A673 (cell line): ENCODE measurements around the gene DYNC1LI1.

Experiments used
- CTCF ChIP-seq: fragments of 300-800, 200-600 bp; sonication (generic); conservative IDR thresholded peaks from 2 replicates; pipeline ENCODE4 v1.5.1; 2017; ENCODE audit warnings: low read depth, mild to moderate bottlenecking, antibody characterized with exemption, low read length, moderate library complexity, mixed read lengths
- EZH2 ChIP-seq: fragments of 200-600 bp; sonication (generic); IDR thresholded peaks from 2 replicates; pipeline ENCODE4 v1.6.1; 2017; ENCODE audit warnings: borderline replicate concordance, low read depth, mild to moderate bottlenecking, mixed read lengths, antibody characterized with exemption, low read length; ENCODE audit not compliant: poor library complexity, severe bottlenecking

DNA sequence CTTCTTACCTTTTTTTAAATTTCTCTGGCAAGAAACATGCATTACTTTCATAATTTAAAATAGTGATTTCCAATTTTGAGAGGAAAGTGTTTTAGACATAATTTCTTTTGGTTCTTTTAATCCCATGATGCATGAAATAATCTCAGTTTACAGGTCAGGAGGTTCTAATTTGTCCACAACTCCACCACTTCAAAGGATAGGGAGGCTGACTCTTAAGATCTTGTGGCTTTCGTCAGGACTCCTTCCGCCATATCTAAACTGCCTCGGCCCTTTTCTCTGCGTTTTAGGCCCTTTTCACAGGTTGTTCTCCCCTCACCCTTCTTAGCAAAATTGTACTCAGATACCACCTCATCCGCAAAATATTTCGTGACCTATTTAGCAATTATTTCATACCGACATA is 8.0 kb downstream of the DYNC1LI1 start:
- TF ChIP-seq CTCF = no peak
- TF ChIP-seq EZH2 = no peak
